ENCODE data around the gene CHST11. TPM values are rescaled to one million over a fixed set of nuclear protein-coding genes. Genes with fewer than 3 reads are reported as not detected.

The CHST11 gene
- total and polyA plus RNA-seq, 4 donors = 0.57 to 11.1 (median 3.7) TPM

DNA sequence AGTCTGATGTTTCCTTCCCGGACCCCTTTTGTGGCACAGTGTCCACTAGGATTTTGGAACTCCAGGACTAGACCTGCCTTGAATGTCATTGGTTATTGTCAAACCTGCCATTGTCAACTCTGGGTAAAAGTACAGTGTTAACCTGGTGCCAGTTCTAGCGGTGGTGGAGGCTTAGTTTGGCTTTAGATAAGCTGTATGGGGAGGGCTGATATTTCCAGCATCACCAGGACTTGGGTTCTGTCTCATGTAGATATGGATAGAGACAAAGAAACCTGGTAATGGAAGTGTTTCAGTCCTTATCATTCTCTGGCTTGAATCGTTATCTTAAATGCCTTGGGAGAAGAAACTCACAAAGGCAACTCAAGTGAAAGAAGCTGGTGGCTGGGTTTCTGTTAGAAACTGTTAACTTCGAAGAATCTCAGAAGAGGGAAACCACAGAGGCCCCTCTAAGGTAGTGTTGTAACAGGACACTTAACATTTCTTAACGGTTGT, 10.6 kb downstream of the CHST11 start:
- no peak overlapping the region for H3K27ac ChIP-seq (ENCODE audit: low read depth in 1 of 2, low read length in 2 of 2)
- H3K36me3 ChIP-seq (ENCODE audit: control insufficient read depth in 4 of 4, insufficient read depth in 3 of 4, low read depth in 1 of 4, low read length in 3 of 4) = no peaks in the 10 kb centered on the region
- H3K9me3 ChIP-seq (ENCODE audit: control insufficient read depth in 4 of 4, low read length in 3 of 4) = no peaks in the 10 kb centered on the region
- no peaks in the 10 kb centered on the region for H3K27me3 ChIP-seq (ENCODE audit: control insufficient read depth in 4 of 4, insufficient read depth in 4 of 4, low read length in 3 of 4)
- WGBS = 54% methylated on average over 5 of the region's 5 CpGs
- TF ChIP-seq NR2F2 (IDR thresholded peaks at IDR 0.05) = no peak
- TF ChIP-seq RAD21 (IDR thresholded peaks at IDR 0.05) = no peak
- TF ChIP-seq YY1 (IDR thresholded peaks at IDR 0.05) = no peak
- TF ChIP-seq HNF4G (IDR thresholded peaks at IDR 0.05) = no peak
- TF ChIP-seq, protein P1, sequence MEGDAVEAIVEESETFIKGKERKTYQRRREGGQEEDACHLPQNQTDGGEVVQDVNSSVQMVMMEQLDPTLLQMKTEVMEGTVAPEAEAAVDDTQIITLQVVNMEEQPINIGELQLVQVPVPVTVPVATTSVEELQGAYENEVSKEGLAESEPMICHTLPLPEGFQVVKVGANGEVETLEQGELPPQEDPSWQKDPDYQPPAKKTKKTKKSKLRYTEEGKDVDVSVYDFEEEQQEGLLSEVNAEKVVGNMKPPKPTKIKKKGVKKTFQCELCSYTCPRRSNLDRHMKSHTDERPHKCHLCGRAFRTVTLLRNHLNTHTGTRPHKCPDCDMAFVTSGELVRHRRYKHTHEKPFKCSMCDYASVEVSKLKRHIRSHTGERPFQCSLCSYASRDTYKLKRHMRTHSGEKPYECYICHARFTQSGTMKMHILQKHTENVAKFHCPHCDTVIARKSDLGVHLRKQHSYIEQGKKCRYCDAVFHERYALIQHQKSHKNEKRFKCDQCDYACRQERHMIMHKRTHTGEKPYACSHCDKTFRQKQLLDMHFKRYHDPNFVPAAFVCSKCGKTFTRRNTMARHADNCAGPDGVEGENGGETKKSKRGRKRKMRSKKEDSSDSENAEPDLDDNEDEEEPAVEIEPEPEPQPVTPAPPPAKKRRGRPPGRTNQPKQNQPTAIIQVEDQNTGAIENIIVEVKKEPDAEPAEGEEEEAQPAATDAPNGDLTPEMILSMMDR (IDR thresholded peaks at IDR 0.05; ENCODE audit: low read depth, low read length, missing input control) = no peak
- TF ChIP-seq, protein P2, sequence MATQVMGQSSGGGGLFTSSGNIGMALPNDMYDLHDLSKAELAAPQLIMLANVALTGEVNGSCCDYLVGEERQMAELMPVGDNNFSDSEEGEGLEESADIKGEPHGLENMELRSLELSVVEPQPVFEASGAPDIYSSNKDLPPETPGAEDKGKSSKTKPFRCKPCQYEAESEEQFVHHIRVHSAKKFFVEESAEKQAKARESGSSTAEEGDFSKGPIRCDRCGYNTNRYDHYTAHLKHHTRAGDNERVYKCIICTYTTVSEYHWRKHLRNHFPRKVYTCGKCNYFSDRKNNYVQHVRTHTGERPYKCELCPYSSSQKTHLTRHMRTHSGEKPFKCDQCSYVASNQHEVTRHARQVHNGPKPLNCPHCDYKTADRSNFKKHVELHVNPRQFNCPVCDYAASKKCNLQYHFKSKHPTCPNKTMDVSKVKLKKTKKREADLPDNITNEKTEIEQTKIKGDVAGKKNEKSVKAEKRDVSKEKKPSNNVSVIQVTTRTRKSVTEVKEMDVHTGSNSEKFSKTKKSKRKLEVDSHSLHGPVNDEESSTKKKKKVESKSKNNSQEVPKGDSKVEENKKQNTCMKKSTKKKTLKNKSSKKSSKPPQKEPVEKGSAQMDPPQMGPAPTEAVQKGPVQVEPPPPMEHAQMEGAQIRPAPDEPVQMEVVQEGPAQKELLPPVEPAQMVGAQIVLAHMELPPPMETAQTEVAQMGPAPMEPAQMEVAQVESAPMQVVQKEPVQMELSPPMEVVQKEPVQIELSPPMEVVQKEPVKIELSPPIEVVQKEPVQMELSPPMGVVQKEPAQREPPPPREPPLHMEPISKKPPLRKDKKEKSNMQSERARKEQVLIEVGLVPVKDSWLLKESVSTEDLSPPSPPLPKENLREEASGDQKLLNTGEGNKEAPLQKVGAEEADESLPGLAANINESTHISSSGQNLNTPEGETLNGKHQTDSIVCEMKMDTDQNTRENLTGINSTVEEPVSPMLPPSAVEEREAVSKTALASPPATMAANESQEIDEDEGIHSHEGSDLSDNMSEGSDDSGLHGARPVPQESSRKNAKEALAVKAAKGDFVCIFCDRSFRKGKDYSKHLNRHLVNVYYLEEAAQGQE (IDR thresholded peaks at IDR 0.05) = no peak
- TF ChIP-seq FOXA1 (IDR thresholded peaks at IDR 0.05) = no peak
- TF ChIP-seq, protein P3, sequence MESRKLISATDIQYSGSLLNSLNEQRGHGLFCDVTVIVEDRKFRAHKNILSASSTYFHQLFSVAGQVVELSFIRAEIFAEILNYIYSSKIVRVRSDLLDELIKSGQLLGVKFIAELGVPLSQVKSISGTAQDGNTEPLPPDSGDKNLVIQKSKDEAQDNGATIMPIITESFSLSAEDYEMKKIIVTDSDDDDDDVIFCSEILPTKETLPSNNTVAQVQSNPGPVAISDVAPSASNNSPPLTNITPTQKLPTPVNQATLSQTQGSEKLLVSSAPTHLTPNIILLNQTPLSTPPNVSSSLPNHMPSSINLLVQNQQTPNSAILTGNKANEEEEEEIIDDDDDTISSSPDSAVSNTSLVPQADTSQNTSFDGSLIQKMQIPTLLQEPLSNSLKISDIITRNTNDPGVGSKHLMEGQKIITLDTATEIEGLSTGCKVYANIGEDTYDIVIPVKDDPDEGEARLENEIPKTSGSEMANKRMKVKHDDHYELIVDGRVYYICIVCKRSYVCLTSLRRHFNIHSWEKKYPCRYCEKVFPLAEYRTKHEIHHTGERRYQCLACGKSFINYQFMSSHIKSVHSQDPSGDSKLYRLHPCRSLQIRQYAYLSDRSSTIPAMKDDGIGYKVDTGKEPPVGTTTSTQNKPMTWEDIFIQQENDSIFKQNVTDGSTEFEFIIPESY (IDR thresholded peaks at IDR 0.05) = no peak
- no peak for TF ChIP-seq FOXA2 (IDR thresholded peaks at IDR 0.05)
- no peak for TF ChIP-seq HNF4A (conservative IDR thresholded peaks at IDR 0.05)
- TF ChIP-seq, protein P4, sequence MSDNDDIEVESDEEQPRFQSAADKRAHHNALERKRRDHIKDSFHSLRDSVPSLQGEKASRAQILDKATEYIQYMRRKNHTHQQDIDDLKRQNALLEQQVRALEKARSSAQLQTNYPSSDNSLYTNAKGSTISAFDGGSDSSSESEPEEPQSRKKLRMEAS (IDR thresholded peaks at IDR 0.05) = no peak
- no peak for TF ChIP-seq GABPA (IDR thresholded peaks at IDR 0.05 in 1 of 2, conservative IDR thresholded peaks at IDR 0.05 in 1 of 2)
- TF ChIP-seq, protein P5, sequence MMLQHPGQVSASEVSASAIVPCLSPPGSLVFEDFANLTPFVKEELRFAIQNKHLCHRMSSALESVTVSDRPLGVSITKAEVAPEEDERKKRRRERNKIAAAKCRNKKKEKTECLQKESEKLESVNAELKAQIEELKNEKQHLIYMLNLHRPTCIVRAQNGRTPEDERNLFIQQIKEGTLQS (IDR thresholded peaks at IDR 0.05) = no peak
- no peak for TF ChIP-seq SP1 (IDR thresholded peaks at IDR 0.05)
- TF ChIP-seq JUND (IDR thresholded peaks at IDR 0.05) = no peak
- TF ChIP-seq RXRA (IDR thresholded peaks at IDR 0.05) = no peak
- no peak for TF ChIP-seq TAF1 (conservative IDR thresholded peaks at IDR 0.05)
- no peak overlapping the region for H3K4me3 ChIP-seq (ENCODE audit: low read depth in 1 of 3, low read length in 3 of 3)
- no peak for DNase-seq (ENCODE audit: low spot score)
- no peak overlapping the region for H3K9ac ChIP-seq (ENCODE audit: low read depth in 1 of 2, low read length in 2 of 2)
- peaks cover 0 to 6% (median 1%) of the 10 kb centered on the region in 4 donors for H3K4me1 ChIP-seq (ENCODE audit: control insufficient read depth in 4 of 4, insufficient read depth in 4 of 4, low read length in 3 of 4)

Measured in liver (tissue), 9 donors.